G401.6 (cell line): ENCODE results near the gene NHLRC4.

Source experiments
- FAIRE-seq: peaks from 2 replicates; lab custom pipeline; 2012; peaks lifted over from hg19 to GRCh38; lab: Jason Lieb, UNC

Gene NHLRC4

DNA sequence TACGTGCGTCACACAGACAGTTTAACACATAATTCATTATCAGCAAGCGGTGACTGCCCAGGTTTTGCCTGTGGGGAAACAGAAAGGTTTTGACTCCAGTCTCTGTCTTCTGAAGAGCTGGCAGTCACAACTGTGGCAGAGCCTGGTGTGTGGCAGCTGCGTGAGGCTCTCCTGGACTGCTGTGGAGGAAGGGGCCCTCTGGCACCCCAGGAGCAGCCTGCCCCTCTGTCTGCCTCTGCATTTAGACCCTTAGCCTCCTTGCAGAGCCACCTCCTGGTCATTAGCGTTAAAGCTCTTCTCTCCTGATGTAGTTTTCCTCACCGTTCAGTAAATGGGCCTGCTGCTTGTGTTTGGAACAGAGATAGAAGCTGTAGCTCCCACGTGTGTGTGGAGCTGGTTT lies 34.0 kb downstream of the NHLRC4 start:
- peak; percentile 73 for FAIRE-seq

DNA sequence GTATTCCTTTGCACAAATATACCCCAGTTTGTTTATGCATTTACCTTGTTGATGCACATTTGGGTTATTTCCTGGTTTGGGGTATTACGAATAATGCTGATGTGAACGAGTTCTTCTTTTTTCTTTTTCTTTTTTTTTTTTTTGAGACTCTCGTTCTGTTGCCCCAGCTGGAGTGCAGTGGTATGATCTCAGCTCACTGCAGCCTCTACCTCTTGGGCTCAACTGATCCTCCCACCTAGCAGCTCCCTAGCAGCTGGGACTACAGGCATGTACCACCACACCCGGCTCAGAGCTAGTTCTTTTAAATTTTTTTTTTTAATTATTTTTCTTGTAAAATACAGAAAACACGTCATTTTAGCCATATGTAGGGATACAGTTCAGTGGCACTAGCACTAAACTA lies 37.1 kb downstream of the NHLRC4 start:
- no peak for FAIRE-seq

DNA sequence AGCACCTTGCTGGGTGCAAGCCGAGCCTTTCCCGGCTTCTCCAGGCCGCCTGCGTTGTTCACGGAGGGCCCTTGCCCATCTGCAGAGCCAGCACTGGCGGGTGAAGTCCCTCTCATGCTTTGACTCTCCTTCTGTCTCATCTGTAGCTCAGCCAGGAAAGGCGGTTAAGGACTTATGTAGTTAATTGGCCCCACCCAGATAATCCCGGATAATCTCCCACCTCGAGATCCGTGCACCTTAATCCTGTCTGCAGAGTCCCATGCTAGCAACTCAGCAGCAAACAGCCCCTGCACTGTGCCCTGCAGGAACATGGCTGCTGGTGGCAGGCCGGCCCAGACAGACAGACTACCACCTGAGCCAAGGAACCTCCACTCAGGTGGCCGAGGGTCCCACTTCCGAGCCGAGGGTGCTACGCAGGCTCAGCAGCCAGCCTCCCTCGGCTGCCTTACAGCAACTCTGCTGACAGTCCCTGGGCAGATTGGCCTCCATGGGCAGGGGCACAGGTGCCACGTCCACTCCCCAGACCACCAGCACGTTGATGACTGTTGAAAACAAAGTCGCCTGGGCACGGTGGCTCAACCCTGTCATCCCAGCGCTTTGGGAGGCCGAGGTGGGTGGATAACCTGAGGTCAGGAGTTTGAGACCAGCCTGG lies 40.0 kb downstream of the NHLRC4 start:
- FAIRE-seq, result no peak

DNA sequence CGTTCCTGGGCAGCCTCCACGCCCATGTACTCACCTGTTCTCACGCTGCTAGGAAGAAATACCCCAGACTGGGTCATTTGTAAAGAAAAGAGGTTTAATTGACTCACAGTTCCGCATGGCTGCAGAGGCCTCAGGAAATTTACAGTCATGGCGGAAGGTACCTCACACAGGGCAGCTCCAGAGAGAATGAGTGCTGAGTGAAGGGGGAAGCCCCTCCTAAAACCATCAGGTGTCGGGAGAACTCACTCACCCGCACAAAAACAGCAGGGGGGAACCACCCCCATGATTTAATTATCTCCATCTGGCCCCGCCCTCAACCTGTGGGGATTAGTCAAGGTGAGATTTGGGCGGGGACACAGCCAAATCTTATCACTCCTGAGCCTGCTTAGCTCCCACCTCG lies 41.2 kb downstream of the NHLRC4 start:
- FAIRE-seq, result no peak

DNA sequence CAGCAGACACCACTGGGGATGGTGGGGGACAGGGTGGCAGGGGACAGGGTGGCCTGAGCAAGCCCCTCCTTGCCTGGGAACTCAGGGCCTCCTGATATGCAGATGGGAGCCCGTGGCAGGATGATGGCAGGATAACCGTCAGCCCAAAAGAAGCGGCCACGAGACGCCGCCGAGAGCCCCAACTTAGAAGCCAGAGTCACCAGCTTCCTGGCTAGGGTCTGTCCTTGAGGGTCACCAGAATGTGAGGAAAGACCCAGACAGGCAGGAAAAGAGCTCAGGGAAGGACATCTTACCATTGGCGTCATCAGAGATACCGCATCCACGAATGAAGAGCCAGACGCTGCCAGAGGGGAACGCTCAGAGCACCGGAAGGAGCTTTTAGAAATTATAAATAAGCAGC lies 42.5 kb downstream of the NHLRC4 start:
- no peak for FAIRE-seq

DNA sequence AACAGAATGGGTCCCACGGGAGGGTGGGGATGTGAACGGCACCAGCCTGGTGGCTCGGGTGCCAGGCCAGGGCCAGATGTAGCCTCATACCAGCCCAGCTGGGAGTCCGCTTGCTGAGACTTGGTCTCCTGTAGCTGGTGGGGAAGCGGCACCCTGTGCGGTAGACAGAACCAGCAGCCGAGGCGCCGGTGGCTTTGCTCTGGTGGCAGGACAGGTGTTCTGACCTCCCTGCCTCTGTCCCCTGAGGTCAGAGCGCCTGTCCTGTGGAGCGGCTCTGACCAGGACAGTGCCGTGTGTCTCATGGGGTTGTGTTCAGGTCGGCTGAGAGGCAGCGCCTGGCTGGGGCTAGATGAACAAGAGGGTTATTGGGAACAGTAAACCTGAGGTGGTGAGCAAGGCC lies 43.2 kb downstream of the NHLRC4 start:
- no peak for FAIRE-seq

DNA sequence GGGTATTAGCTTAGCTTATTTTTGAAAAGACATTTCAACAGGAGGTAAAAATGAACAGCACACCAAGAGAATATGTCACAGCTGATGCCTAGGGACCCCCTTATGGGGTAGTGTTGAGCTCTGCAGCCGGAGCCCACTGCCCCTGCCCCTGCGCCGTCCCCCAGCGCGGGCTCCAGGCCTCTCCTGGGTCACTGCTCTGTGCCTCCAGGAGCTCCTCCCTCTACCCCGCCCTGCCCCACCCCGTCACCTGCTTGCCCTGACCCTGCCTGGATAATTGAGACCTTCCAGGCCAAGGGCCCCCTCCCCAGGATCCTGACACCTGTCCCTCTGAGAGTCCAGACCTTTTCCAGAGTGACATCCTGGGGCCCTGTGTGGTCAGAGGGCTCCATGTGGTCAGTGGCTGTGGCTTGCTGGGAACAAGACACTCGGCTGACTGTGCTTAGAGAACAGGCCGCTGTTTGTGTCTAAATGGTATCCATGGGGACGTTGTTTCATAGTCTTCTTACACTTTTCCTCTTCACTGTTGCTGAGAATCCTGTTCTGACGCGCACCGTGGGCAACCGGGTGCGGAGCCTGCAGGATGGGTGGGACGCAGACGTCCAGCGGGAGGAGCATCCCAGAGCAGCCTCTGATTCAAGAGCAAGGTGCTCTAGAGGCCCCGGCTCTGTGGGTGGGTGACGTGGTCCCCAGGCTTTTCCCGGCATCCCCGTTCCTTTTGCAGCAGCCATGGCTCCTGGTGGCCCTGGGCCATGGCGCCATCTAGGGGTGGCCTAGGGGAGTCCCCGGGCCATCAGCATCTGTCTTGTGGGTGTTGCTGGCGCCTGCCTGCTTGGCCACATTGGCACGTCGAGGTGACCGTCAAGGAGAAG lies 43.9 kb downstream of the NHLRC4 start:
- FAIRE-seq, result no peak

DNA sequence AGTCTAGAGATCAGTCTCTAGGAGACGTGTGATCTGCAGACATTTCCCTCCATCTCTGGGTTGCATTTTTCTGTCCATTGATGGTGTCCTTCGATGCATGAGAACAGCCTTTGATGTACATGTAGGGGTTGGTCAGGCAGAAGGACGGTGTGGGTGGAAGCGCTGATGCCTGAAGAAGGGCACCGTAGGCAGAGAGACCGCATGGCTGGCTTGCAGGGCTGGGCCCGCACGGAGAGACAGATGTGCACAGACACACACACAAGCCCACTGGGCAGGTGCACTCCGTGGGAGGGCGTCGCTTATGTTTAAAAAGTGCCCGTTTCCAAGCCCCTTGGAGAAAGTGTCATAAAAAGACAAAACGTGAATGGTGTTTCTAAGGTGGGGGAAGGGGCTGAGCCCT lies 48.3 kb downstream of the NHLRC4 start:
- FAIRE-seq, result no peak

DNA sequence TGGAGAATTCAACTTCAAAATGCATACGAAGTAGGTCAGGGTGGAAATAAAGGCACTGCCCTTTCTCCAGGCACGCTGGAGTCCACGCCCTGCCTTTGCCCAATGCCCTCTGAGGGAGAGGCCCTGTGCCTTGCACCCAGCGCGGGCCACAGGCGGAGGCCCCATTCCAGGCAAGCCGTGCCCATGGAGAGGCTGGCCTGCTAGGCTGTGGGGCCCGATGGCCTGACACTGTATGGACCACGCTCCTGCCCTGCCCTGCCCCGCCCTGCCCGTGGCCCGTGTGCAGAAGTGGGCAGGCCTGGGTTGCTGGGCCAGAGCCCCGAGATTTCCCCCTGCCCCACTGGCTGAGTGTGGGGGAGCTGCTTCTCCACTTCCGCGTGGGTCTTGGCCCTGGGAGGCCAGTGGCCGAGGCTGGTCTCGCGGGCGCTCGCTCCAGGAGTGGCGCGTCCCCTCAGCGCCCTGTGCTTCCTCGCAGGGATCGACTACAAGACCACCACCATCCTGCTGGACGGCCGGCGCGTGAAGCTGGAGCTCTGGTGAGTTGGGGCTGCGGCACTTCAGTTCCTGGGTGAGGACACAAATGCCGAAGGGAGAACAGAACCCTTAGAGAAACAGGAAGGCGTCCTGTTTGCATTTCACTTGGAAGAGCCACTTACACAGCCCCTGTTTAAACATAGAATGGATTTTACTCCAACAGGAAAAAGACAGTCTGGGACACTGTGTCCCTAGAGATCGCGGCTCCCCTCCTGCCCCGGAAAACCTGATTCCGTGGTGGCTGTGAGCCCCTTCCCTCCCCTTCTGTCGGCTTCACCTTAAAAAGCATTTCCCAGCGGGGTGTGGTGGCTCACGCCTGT lies 50.2 kb downstream of the NHLRC4 start:
- no peak for FAIRE-seq

DNA sequence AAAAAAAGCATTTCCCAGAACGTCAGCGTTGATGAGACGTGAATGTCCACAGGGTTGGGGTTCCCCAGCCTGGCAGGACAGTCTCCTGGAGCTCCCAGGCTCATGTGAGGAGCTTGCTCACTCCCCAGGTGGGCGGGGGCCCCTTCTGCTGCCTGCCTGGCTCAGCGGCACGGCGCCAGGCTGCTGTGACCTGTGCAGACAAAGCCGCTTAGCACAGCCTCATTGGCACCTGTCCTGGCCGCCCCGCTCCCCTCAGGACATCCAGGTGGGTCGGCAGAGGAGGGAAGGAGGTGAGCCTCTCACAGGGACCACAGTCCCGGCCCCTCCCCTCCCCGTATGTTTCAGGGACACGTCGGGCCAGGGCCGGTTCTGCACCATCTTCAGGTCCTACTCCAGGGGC lies 51.0 kb downstream of the NHLRC4 start:
- FAIRE-seq, result no peak
